ENCODE results near the gene RICTOR. TPM values are rescaled to one million over a fixed set of nuclear protein-coding genes. Genes with fewer than 3 reads are reported as not detected.

Gene RICTOR
- total and polyA plus RNA-seq, 2 of the 4 experiments (the other 2 are of a cell fraction): 4.1 to 35.7 TPM

DNA sequence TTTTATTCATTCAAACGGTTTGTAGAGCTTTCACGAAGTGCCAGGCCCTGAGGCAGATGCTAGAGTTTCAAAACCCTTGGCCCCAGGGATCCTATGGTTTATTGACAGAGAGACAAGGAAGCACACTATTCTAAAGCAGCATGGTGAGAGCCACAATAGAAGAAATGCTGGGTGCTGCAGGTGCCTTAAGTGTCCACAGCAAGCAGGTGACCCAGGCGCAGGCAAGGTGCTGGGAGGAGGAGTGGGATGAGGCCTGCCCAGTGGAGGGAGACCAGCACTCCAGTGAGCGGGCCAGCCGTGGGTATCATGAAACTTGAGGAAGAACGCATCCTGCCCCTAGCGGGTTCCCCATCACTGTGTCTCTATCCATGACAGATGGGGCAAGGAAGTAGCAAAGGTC is 157.4 kb downstream of the RICTOR start:
- H3K79me1 ChIP-seq (ENCODE audit: low read depth in 1 of 2, low read length in 2 of 2): peaks cover 0 to 8% of the 10 kb centered on the region in 2 experiments; a peak in 3 of 4 replicates
- H3K4me3 ChIP-seq (ENCODE audit: insufficient read depth, low read depth, low read length): no peak overlapping the region
- H2BK20ac ChIP-seq (ENCODE audit: low read depth, low read length): no peak overlapping the region
- no peak for ATAC-seq (ENCODE audit: low read depth)
- no peak overlapping the region for H3K18ac ChIP-seq (ENCODE audit: low read depth, low read length)
- H3K4me2 ChIP-seq (ENCODE audit: low read depth, low read length): no peak overlapping the region
- WGBS, 2 experiments (ENCODE audit: extremely low coverage in 2 of 2, insufficient read length in 1 of 2): 94% methylated on average over 3 of the region's 7 CpGs; no CpG with 5 or more reads in 1 of the 2 experiments
- no peak overlapping the region for H3K9ac ChIP-seq (ENCODE audit: low read depth, low read length)
- ChIA-PET POLR2A (ENCODE audit: unreplicated experiment) (no interaction called here), CTCF (no interaction called here)
- H2AK5ac ChIP-seq (ENCODE audit: low read depth, low read length): no peak overlapping the region
- DNase-seq: no peak
- no peak overlapping the region for H4K5ac ChIP-seq (ENCODE audit: low read depth, low read length)
- no peak overlapping the region for H4K8ac ChIP-seq (ENCODE audit: low read depth in 2 of 2, low read length in 2 of 2)
- no peak overlapping the region for H2BK15ac ChIP-seq (ENCODE audit: low read depth, low read length)
- no TSS peak for BruUV-seq (replicated peaks)
- TF ChIP-seq POLR2A (IDR thresholded peaks at IDR 0.05; ENCODE audit: low read depth, low read length) (no peak), NFE2L2 (IDR thresholded peaks at IDR 0.05; ENCODE audit: low read depth, low read length) (no peak), BHLHE40 (IDR thresholded peaks at IDR 0.05; ENCODE audit: low read depth, low read length) (no peak), CEBPB (IDR thresholded peaks at IDR 0.05; ENCODE audit: low read depth, low read length) (no peak), MAZ (IDR thresholded peaks at IDR 0.05; ENCODE audit: borderline replicate concordance, low read depth, low read length) (no peak), MAFK (IDR thresholded peaks at IDR 0.05; ENCODE audit: low read depth, low read length) (no peak), CHD1 (IDR thresholded peaks at IDR 0.05; ENCODE audit: low read depth, low read length) (no peak), MXI1 (IDR thresholded peaks at IDR 0.05; ENCODE audit: borderline replicate concordance, low read depth, low read length) (no peak), RAD21 (IDR thresholded peaks at IDR 0.05; ENCODE audit: low read length) (no peak)
- TF ChIP-seq, protein P1, sequence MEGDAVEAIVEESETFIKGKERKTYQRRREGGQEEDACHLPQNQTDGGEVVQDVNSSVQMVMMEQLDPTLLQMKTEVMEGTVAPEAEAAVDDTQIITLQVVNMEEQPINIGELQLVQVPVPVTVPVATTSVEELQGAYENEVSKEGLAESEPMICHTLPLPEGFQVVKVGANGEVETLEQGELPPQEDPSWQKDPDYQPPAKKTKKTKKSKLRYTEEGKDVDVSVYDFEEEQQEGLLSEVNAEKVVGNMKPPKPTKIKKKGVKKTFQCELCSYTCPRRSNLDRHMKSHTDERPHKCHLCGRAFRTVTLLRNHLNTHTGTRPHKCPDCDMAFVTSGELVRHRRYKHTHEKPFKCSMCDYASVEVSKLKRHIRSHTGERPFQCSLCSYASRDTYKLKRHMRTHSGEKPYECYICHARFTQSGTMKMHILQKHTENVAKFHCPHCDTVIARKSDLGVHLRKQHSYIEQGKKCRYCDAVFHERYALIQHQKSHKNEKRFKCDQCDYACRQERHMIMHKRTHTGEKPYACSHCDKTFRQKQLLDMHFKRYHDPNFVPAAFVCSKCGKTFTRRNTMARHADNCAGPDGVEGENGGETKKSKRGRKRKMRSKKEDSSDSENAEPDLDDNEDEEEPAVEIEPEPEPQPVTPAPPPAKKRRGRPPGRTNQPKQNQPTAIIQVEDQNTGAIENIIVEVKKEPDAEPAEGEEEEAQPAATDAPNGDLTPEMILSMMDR (conservative IDR thresholded peaks at IDR 0.05; ENCODE audit: low read depth, low read length): no peak
- TF ChIP-seq, protein P2, sequence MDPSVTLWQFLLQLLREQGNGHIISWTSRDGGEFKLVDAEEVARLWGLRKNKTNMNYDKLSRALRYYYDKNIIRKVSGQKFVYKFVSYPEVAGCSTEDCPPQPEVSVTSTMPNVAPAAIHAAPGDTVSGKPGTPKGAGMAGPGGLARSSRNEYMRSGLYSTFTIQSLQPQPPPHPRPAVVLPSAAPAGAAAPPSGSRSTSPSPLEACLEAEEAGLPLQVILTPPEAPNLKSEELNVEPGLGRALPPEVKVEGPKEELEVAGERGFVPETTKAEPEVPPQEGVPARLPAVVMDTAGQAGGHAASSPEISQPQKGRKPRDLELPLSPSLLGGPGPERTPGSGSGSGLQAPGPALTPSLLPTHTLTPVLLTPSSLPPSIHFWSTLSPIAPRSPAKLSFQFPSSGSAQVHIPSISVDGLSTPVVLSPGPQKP (IDR thresholded peaks at IDR 0.05; ENCODE audit: borderline replicate concordance, low read depth, low read length): no peak
- in situ Hi-C loops (cut with MboI; ENCODE audit: low sequenced_read_pairs): no loop called here
- no peak overlapping the region for H3K14ac ChIP-seq (replicated peaks; ENCODE audit: low read depth, low read length)
- H3K56ac ChIP-seq (ENCODE audit: extremely low read depth, insufficient read depth, low read length): no peak overlapping the region
- no peaks in the 10 kb centered on the region for H4K20me1 ChIP-seq (ENCODE audit: insufficient read depth, low read length)
- H3K27me3 ChIP-seq (ENCODE audit: control insufficient read depth, insufficient read depth, low read length): no peaks in the 10 kb centered on the region
- no peaks in the 10 kb centered on the region; the same call in 1 of the 2 replicates for H3K9me1 ChIP-seq (ENCODE audit: insufficient read depth, low read length)
- H3K23ac ChIP-seq (ENCODE audit: low read depth, low read length): no peak overlapping the region
- H3K36me3 ChIP-seq (ENCODE audit: control insufficient read depth, insufficient read depth, low read length): peaks cover 35% of the 10 kb centered on the region
- dilution Hi-C loops (cut with HindIII; ENCODE audit: low sequenced_read_pairs, unreplicated experiment): no loop called here
- H4K91ac ChIP-seq (ENCODE audit: insufficient read depth, low read depth, low read length): no peak overlapping the region
- H3K4ac ChIP-seq (ENCODE audit: low read depth, low read length): no peak overlapping the region
- no peak overlapping the region for H2BK120ac ChIP-seq (ENCODE audit: low read depth, low read length)
- H2AK9ac ChIP-seq (replicated peaks; ENCODE audit: low read depth, low read length, poor library complexity): no peak overlapping the region
- no peaks in the 10 kb centered on the region for H3K4me1 ChIP-seq (ENCODE audit: control insufficient read depth, insufficient read depth, low read length)
- H3K27ac ChIP-seq (ENCODE audit: insufficient read depth, low read length): no peak overlapping the region
- no peaks in the 10 kb centered on the region for H3K9me3 ChIP-seq (ENCODE audit: control insufficient read depth, insufficient read depth, low read length)
- H2AFZ ChIP-seq (replicated peaks; ENCODE audit: low read length, poor library complexity): no peak overlapping the region
- H2BK5ac ChIP-seq (ENCODE audit: low read depth, low read length, poor library complexity, severe bottlenecking): no peak overlapping the region
- intact Hi-C loops (cut with micrococcal nuclease): no loop called here
